ENCODE measurements around the gene LRFN2. TPM values are rescaled to one million over a fixed set of nuclear protein-coding genes. Genes with fewer than 3 reads are reported as not detected.

Gene LRFN2
- total and polyA plus RNA-seq, 2 experiments from 2014 or later = 0.33 to 0.54 TPM

DNA sequence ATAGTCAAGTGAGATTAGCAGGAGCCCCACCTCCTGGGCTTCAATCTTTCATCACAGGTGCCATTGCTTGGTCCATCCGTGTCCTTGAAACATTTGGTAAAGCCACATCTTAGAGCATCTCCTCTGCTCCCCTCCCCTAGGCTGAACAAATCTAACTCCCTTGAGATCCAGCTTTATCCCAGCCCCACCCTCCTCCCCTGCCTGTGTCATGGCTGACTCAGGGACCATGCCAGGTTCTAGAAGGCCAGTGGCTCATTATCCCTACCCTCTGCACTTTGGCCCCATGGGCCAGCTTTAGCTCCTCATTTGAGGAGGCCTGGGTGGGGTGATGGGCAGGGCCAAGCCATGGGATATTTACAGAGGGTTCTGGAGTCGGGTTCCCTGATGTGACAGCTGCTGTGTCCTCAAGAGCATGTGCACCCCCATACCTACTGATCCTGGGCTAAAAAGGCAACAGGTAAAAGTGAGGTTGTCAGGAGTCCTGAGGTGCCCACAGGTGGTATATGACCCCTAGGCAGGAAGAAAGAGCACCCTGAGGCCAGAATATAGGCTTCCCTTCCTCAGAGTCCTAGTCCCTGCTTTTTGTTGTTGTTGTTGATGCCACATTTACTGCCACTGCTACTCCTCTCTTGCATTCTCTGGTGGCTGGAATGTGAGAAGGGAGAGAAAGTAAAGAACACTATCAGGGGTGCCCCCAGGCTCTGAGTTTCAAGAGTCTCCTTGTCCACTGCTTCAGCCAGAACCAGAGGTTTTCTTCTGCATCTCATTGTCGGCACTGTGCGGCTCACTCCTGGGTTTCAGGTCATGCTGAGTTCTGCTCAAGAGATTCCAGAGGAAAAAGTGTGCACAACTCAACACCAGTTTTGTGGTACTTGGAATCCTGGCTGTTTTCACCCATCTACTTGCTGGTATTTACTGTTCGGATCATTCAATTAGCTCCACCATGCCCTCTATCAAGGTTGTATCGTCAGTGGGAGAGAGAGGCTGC lies 228.4 kb downstream of the LRFN2 start:
- WGBS (ENCODE audit: low lambda C conversion rate, missing lambda C conversion rate) = 80% methylated on average over 6 of the region's 6 CpGs
- DNase-seq (ENCODE audit: low spot score) = no peak

DNA sequence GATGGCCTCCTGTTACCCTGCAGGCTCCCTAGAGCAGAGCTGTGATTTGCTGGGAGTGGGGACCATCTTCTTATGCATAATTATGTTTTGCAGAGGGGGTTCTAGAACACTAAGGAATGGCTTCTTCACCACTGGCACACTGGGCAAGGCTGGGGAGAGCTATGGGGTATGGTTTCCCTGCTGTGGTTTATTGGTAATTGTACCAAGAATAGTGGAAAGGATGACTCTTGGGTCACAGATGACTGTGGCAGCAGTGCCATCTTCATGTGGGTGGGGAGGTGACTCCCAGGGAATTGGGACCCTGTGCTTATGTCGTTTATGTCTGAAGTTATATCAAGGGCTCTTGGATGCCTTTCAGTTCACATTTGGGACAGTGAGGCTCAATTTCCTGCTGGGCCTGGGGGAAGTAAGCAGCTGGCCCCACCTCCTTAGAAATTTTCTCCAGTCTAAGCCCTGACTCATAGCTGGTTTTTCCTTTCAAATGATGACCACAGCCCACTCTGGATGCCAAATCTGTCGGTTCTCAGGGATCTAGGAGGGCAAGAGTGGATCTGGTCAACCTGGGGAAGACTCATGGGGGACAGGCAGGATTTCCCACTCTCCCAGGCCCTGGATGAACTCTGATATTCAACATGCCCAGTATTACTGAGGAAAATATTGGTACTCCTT lies 230.8 kb downstream of the LRFN2 start:
- Histone ChIP-seq H3K27me3 (no peaks in the 10 kb centered on the region), H3K9me3 (ENCODE audit: low read depth) (no peaks in the 10 kb centered on the region), H4K20me1 (ENCODE audit: insufficient read depth, poor library complexity, severe bottlenecking) (no peaks in the 10 kb centered on the region), H3K4me3 (no peak overlapping the region), H3K4me2 (no peak overlapping the region), H3K79me2 (no peaks in the 10 kb centered on the region), H3K36me3 (replicated peaks; ENCODE audit: insufficient read depth, low read depth) (no peaks in the 10 kb centered on the region), H2AFZ (no peak overlapping the region), H3K4me1 (ENCODE audit: insufficient read depth) (no peaks in the 10 kb centered on the region), H3K9me2 (replicated peaks; ENCODE audit: insufficient read depth) (no peaks in the 10 kb centered on the region), H3K27ac (no peak overlapping the region)
- 35% methylated on average over 2 of the region's 2 CpGs for WGBS (ENCODE audit: low lambda C conversion rate, missing lambda C conversion rate)
- DNase-seq (ENCODE audit: low spot score) = no peak
- TF ChIP-seq, protein P1, sequence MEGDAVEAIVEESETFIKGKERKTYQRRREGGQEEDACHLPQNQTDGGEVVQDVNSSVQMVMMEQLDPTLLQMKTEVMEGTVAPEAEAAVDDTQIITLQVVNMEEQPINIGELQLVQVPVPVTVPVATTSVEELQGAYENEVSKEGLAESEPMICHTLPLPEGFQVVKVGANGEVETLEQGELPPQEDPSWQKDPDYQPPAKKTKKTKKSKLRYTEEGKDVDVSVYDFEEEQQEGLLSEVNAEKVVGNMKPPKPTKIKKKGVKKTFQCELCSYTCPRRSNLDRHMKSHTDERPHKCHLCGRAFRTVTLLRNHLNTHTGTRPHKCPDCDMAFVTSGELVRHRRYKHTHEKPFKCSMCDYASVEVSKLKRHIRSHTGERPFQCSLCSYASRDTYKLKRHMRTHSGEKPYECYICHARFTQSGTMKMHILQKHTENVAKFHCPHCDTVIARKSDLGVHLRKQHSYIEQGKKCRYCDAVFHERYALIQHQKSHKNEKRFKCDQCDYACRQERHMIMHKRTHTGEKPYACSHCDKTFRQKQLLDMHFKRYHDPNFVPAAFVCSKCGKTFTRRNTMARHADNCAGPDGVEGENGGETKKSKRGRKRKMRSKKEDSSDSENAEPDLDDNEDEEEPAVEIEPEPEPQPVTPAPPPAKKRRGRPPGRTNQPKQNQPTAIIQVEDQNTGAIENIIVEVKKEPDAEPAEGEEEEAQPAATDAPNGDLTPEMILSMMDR (IDR thresholded peaks at IDR 0.05; ENCODE audit: poor library complexity) = no peak
- TF ChIP-seq EZH2 (IDR thresholded peaks at IDR 0.05; ENCODE audit: borderline replicate concordance) = no peak
- TF ChIP-seq EZH2phosphoT487 (IDR thresholded peaks at IDR 0.05; ENCODE audit: low read depth, severe bottlenecking, unreplicated experiment) = no peak

More for the DNA sequence above, 228.4 kb downstream of the LRFN2 start:
- H3K9me3 ChIP-seq (ENCODE audit: low read depth) = no peaks in the 10 kb centered on the region
- no peak overlapping the region for H3K4me2 ChIP-seq
- no peak overlapping the region for H2AFZ ChIP-seq
- H3K27me3 ChIP-seq = peaks cover 5% of the 10 kb centered on the region
- H3K27ac ChIP-seq = no peak overlapping the region
- H3K79me2 ChIP-seq = no peaks in the 10 kb centered on the region
- H3K4me1 ChIP-seq (ENCODE audit: insufficient read depth) = no peaks in the 10 kb centered on the region
- no peak overlapping the region for H3K4me3 ChIP-seq
- TF ChIP-seq, protein P1 (IDR thresholded peaks at IDR 0.05; ENCODE audit: poor library complexity) = no peak
- no peak for TF ChIP-seq EZH2phosphoT487 (IDR thresholded peaks at IDR 0.05; ENCODE audit: low read depth, severe bottlenecking, unreplicated experiment)
- no peak for TF ChIP-seq EZH2 (IDR thresholded peaks at IDR 0.05; ENCODE audit: borderline replicate concordance)
- H3K9me2 ChIP-seq (replicated peaks; ENCODE audit: insufficient read depth) = no peaks in the 10 kb centered on the region
- no peaks in the 10 kb centered on the region for H4K20me1 ChIP-seq (ENCODE audit: insufficient read depth, poor library complexity, severe bottlenecking)
- no peaks in the 10 kb centered on the region for H3K36me3 ChIP-seq (replicated peaks; ENCODE audit: insufficient read depth, low read depth)

DNA sequence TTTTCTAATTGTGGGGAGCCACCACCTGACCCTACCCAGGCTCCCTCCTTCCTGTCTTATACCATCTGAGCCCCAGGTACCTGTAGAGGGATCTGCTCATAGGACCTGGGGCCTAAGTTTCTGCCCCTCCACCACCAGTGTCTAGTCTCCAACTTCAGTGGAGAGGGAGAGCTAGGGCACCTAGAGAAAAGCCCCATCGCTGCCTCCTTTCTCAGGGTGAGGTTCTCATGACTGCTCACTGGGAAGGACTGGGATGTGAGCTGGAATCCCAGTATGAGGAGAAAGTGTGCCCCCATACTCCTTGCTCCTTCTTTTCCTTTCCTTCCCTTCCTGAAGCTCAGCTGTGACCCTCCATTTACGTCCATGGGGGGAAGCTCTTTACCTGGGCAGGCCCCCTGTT lies 231.6 kb downstream of the LRFN2 start:
- no peak overlapping the region for H3K27ac ChIP-seq
- TF ChIP-seq, protein P1 (IDR thresholded peaks at IDR 0.05; ENCODE audit: poor library complexity) = no peak
- no peak for TF ChIP-seq EZH2 (IDR thresholded peaks at IDR 0.05; ENCODE audit: borderline replicate concordance)
- no peak for TF ChIP-seq EZH2phosphoT487 (IDR thresholded peaks at IDR 0.05; ENCODE audit: low read depth, severe bottlenecking, unreplicated experiment)
- H3K27me3 ChIP-seq = no peaks in the 10 kb centered on the region
- H3K4me2 ChIP-seq = no peak overlapping the region
- no peaks in the 10 kb centered on the region for H3K9me2 ChIP-seq (replicated peaks; ENCODE audit: insufficient read depth)
- no peak overlapping the region for H2AFZ ChIP-seq
- WGBS (ENCODE audit: low lambda C conversion rate, missing lambda C conversion rate) = 91% methylated on average over 2 of the region's 2 CpGs
- no peak for DNase-seq (ENCODE audit: low spot score)
- no peak overlapping the region for H3K4me3 ChIP-seq
- H3K36me3 ChIP-seq (replicated peaks; ENCODE audit: insufficient read depth, low read depth) = no peaks in the 10 kb centered on the region
- no peaks in the 10 kb centered on the region for H3K4me1 ChIP-seq (ENCODE audit: insufficient read depth)
- no peaks in the 10 kb centered on the region for H3K79me2 ChIP-seq
- H3K9me3 ChIP-seq (ENCODE audit: low read depth) = no peaks in the 10 kb centered on the region
- no peaks in the 10 kb centered on the region for H4K20me1 ChIP-seq (ENCODE audit: insufficient read depth, poor library complexity, severe bottlenecking)

Measured in hepatocyte (in vitro differentiated cells).